RCC 7860 (cell line): ENCODE measurements around the gene CD19.
"Not testable (repeated sequence)": the region's sequence is repeated elsewhere in the genome, so short reads cannot be mapped to it uniquely, and the experiment has no call there.

Experiments used
- DNase-seq: peaks from one replicate; pipeline ENCODE4 v3.0.0-alpha.2; 2015; ENCODE audit warnings: low spot score
- FAIRE-seq: peaks from 2 replicates; lab custom pipeline; 2012; peaks lifted over from hg19 to GRCh38; lab: Jason Lieb, UNC

Gene CD19

GRCh38 chr16:28980330-28980729 lies 48.6 kb downstream of the CD19 start:
- FAIRE-seq, DNase-seq: not testable (repeated sequence)

- no peak for FAIRE-seq
- no peak for DNase-seq
These were observed 49.2 kb downstream of the CD19 start for GRCh38 chr16:28980929-28981328.

- DNase-seq (peak; percentile 21), FAIRE-seq (no peak)
These were observed 49.7 kb downstream of the CD19 start for GRCh38 chr16:28981517-28981916.

- DNase-seq (no peak), FAIRE-seq (no peak)
These were observed 50.6 kb downstream of the CD19 start for GRCh38 chr16:28982418-28982817.

DNA sequence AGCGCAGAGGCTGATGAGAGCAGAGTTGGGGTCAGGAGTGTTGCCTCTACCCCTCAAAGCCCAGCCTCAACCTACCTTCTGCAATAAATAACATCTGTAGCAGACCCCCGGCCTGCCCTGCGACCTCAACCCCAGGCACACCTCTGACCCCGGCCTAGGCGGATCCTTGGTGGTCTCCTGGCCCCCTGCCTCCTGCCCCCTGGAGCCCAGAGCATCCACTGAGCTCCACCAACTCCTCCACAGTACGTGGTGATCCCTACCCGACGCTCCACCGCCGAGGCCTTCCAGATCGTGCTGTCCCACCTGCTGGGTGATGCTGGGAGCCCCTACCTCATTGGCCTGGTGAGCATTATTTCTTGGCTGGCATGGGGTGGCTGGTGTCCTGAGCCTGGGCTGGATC lies 51.2 kb downstream of the CD19 start:
- FAIRE-seq, result no peak
- no peak for DNase-seq

DNA sequence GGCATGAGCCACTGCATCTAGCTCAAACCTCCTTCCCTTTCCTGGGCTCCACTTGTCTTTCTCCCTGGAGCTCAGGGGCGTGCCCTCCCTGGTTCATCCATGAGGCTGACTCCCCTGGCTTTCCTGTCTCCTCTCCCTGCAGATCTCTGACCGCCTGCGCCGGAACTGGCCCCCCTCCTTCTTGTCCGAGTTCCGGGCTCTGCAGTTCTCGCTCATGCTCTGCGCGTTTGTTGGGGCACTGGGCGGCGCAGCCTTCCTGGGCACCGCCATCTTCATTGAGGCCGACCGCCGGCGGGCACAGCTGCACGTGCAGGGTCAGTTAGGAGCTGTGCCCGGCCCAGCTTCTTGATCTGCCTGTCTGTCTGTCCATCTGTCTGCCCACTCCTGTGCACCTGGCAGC lies 51.9 kb downstream of the CD19 start:
- FAIRE-seq (no peak), DNase-seq (no peak)

- DNase-seq, result no peak
These were observed 52.3 kb downstream of the CD19 start for GRCh38 chr16:28984091-28984490.

DNA sequence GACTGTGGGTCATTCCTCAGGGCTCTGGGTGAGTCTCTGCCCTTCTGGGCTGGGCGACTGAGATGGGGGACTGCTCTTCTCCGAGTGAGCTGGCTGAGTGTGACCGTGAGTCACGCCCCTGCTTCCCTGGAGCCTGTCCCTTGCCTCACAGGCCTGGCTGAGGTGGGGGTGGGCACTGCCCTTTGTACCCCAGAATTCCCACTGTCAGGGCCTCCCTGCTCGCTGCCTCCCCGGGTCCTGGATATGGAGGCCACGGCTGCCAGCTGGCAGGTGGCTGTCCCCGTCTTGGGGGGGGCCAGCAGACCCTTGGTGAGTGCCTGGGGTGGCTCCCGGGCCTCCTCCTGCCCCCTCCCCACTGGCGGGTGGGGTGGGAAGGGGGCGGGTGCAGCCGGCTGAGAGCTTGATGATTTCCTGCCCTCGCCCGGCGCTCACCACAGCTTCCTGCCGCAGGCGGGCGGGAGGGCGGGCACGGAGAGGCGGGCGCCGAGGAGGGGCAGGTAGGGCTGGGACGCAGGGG lies 52.9 kb downstream of the CD19 start, which contains the start of gene LAT:
Gene LAT, plus strand, starts transcription at position 434 of the 517 bp plus-strand sequence. CDS start 366 bp downstream, outside the sequence.
- no peak for FAIRE-seq
- no peak for DNase-seq

More at GRCh38 chr16:28984091-28984490, 52.3 kb downstream of the CD19 start:
- FAIRE-seq, result no peak

DNA sequence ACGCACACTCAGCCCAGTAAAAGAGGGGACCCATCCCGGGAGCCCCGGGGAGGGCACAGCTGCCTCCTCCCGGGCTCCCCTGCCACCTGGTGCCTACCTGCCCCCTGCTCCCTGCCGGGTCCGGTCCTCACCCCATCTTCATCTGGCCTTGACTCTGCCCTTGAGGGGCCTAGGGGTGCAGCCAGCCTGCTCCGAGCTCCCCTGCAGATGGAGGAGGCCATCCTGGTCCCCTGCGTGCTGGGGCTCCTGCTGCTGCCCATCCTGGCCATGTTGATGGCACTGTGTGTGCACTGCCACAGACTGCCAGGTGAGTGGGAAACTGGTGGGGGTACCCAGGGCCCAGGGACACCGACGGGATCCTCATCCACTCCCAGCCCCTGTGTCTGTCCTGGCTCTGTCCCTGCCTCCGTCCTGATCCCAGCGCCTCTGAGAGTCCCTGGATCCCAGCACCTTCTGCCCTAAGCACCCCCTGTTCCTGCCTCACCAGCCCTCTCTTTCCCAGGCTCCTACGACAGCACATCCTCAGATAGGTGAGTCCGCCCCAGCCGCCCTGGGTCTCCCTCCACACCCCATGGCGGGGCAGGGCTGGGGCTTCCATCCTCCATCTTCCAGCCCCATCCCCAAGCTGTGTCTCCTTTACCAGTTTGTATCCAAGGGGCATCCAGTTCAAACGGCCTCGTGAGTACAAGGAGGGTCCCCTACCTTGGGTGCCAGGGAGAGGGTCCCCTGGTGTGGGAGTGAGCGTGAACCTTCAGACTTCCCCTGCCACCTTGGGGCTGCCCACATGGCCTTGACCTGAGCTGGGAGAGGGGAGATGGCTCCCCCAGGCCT lies 53.7 kb downstream of the CD19 start:
- FAIRE-seq (no peak), DNase-seq (no peak)

GRCh38 chr16:28986046-28986445 lies 54.3 kb downstream of the CD19 start:
- FAIRE-seq, result no peak
- DNase-seq, result no peak

DNA sequence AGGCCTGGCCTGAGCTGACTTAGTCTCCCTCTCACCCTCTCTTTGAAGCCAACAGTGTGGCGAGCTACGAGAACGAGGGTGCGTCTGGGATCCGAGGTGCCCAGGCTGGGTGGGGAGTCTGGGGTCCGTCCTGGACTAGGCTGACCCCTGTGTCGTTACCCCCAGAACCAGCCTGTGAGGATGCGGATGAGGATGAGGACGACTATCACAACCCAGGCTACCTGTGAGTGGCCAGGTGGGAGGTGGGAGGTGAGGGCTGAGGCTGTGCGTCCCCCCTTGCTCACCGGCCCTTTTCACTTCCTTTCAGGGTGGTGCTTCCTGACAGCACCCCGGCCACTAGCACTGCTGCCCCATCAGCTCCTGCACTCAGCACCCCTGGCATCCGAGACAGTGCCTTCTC lies 54.7 kb downstream of the CD19 start:
- no peak for DNase-seq

DNA sequence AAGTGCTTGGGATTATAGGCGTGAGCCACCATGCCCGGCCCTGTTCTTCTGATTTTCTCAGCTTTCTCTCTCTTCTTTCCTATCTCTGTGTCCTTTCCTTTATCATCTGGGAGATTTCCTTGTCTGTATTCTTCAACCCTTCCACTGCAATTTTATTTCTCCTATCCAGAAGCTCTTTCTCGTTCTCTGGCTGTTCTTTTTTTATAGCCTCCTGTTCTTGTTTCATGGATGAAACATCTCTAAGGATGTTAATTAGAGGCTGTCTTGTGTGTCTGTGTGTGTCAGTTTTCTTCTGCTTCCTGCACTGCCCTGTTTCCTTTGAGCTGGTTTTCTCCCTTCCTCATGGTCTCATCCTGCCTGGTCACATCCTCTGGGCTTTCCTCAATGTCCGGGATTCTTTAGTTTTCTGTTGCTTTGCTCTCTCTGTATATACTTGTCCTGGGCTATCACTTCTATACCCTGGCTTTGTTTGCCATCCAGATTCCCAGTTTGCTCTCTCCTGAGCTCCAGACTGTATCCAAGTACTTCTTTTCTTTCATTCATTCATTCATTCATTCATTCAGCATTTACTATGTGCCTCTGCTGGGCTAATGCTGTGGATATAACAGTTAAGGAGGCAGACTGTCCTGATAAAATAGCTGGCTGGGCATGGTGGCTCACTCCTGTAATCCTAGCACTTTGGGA lies 55.5 kb downstream of the CD19 start:
- FAIRE-seq (no peak), DNase-seq (no peak)

More for the DNA sequence above, 54.7 kb downstream of the CD19 start:
- FAIRE-seq, result no peak
